K562 (cell line): ENCODE results near the gene DAB1. TPM values are rescaled to one million over a fixed set of nuclear protein-coding genes. Genes with fewer than 3 reads are reported as not detected.

Experiments
- ATAC-seq: fragments of 200-7000 bp; cut with Tn5 transposase; 3 replicates; pipeline ENCODE4 v1.9.1; 2020; ENCODE audit warnings: moderate library complexity
- BruUV-seq: library from RNA; stranded (reverse); fragments of 400-500 nt; replicated peaks from 2 replicates; lab custom pipeline; 2021; lab: Mats Ljungman, UMichigan
- CTCF ChIA-PET: fragments of 300-600 bp; formaldehyde crosslinking; extraction: SDS; loops from one replicate; lab custom pipeline; 2021; ENCODE audit warnings: low intra/inter-chr PET ratio; lab: Yijun Ruan, JAX
- POLR2A ChIA-PET: fragments of 300-600, 350-650 bp; sonication (Branson Sonifier 250); formaldehyde crosslinking; extraction: SDS; loops from one replicate; lab custom pipeline; 2021; ENCODE audit warnings: antibody characterized with exemption, inconsistent platforms; lab: Yijun Ruan, JAX
- DNase-seq, 4 experiments: peaks; one replicate each; pipeline versions ENCODE4 v3.0.0 to v3.0.0-alpha.2; 2011 to 2018; ENCODE audit warnings: low spot score in 3 of 4, mixed read lengths in 3 of 4; ENCODE audit errors: extremely low read depth in 1 of 4
- FAIRE-seq: peaks from 2 replicates; lab custom pipeline; 2011; peaks lifted over from hg19 to GRCh38; lab: Jason Lieb, UNC
- H2AFZ ChIP-seq: 2 replicates; pipeline ENCODE4 v1.6.0; 2011; ENCODE audit warnings: low read depth, low read length, control low read depth, inconsistent platforms
- H3K27ac ChIP-seq: fragments of 200-600 bp; 3 replicates; pipeline ENCODE4 v1.8.0; 2011; ENCODE audit warnings: low read depth, mild to moderate bottlenecking, control low read depth, inconsistent platforms, low read length, moderate library complexity, mixed read lengths; ENCODE audit errors: extremely low read depth
- H3K27me3 ChIP-seq, 2 experiments: fragments of 300-600 bp in 1 of 2; 2 replicates in 1 of 2; 3 replicates in 1 of 2; pipeline versions ENCODE4 v1.6.0 to v1.8.0; 2011; ENCODE audit warnings: inconsistent platforms in 2 of 2, low read length in 2 of 2, mild to moderate bottlenecking in 1 of 2, mixed read lengths in 1 of 2, moderate library complexity in 1 of 2; ENCODE audit not compliant: control insufficient read depth in 2 of 2, insufficient read depth in 2 of 2
- H3K36me3 ChIP-seq: fragments of 300-600 bp; 3 replicates; pipeline ENCODE4 v1.8.0; 2011; ENCODE audit warnings: mild to moderate bottlenecking, low read length, inconsistent platforms; ENCODE audit not compliant: control insufficient read depth, insufficient read depth
- H3K4me1 ChIP-seq, 2 experiments: fragments of 200-600 bp in 1 of 2; replicated peaks in 1 of 2; 2 replicates in 1 of 2; 3 replicates in 1 of 2; pipeline versions ENCODE4 v1.5.1 to v1.8.0; 2011; ENCODE audit warnings: inconsistent platforms in 2 of 2, low read length in 2 of 2, mild to moderate bottlenecking in 1 of 2, mixed read lengths in 1 of 2, moderate library complexity in 1 of 2; ENCODE audit not compliant: control insufficient read depth in 2 of 2, insufficient read depth in 2 of 2
- H3K4me2 ChIP-seq: 2 replicates; pipeline ENCODE4 v1.6.1; 2011; ENCODE audit warnings: low read length, control low read depth, inconsistent platforms, mixed read lengths; ENCODE audit not compliant: insufficient read depth
- H3K4me3 ChIP-seq: fragments of 200-600 bp; sonication (generic), shearing (Covaris generic); 2 replicates; pipeline ENCODE4 v1.5.1; 2016; ENCODE audit warnings: control low read depth, inconsistent platforms
- H3K79me2 ChIP-seq: fragments of 200-600 bp; 3 replicates; pipeline ENCODE4 v1.8.0; 2011; ENCODE audit warnings: low read length, inconsistent platforms; ENCODE audit not compliant: control insufficient read depth, insufficient read depth
- H3K9ac ChIP-seq, 2 experiments: 2 replicates each; pipeline versions ENCODE4 v1.6.0 to v1.6.1; 2011; ENCODE audit warnings: low read depth in 2 of 2, low read length in 2 of 2, control low read depth in 1 of 2, inconsistent platforms in 1 of 2, mild to moderate bottlenecking in 1 of 2, mixed read lengths in 1 of 2; ENCODE audit not compliant: insufficient read depth in 1 of 2
- H3K9me1 ChIP-seq: one replicate; pipeline ENCODE4 v1.6.0; 2011; ENCODE audit warnings: inconsistent platforms, mild to moderate bottlenecking, low read length, moderate library complexity; ENCODE audit not compliant: control insufficient read depth, insufficient read depth
- H3K9me3 ChIP-seq: replicated peaks from 2 replicates; pipeline ENCODE4 v1.5.1; 2011; ENCODE audit warnings: low read depth, low read length, inconsistent platforms; ENCODE audit not compliant: control insufficient read depth, insufficient read depth
- H4K20me1 ChIP-seq: replicated peaks from 2 replicates; pipeline ENCODE4 v1.6.1; 2011; ENCODE audit warnings: low read length, inconsistent platforms, mixed read lengths; ENCODE audit not compliant: control insufficient read depth, insufficient read depth
- GTF3C2 ChIP-seq: IDR thresholded peaks from 3 replicates; pipeline ENCODE4 v1.6.1; 2011; ENCODE audit warnings: borderline replicate concordance, mild to moderate bottlenecking, moderate library complexity; ENCODE audit not compliant: insufficient read length; ENCODE audit errors: extremely low read depth
- NFATC3 ChIP-seq: fragments of 450-650 bp; IDR thresholded peaks from 2 replicates; pipeline ENCODE4 v1.6.1; 2017; ENCODE audit warnings: mild to moderate bottlenecking
- ZNF274 ChIP-seq: IDR thresholded peaks from 2 replicates; pipeline ENCODE4 v1.6.1; 2011; ENCODE audit warnings: low read depth, mild to moderate bottlenecking, low read length, moderate library complexity, borderline replicate concordance
- WGBS: fragments of 100-300 bp; shearing (Covaris generic); methylation state at CpG from one replicate; pipeline ENCODE4 v1.1.6; 2016; ENCODE audit warnings: low coverage, mixed read lengths; ENCODE audit not compliant: insufficient coverage; ENCODE audit errors: missing lambda C conversion rate; 5-methylcytosine and 5-hydroxymethylcytosine counted together
- in situ Hi-C: fragments of 300-500 bp; cut with MboI; formaldehyde crosslinking; loops from 4 replicates; pipeline ENCODE4 v1.15.0; 2018; ENCODE audit warnings: inconsistent platforms, mixed read lengths
- intact Hi-C: fragments of 100-400 bp; cut with micrococcal nuclease; formaldehyde crosslinking; loops from 2 replicates; pipeline ENCODE4 v1.14.2; 2022
- polyA plus RNA-seq, 8 experiments: library from polyadenylated mRNA; depleted of rRNA in 4 of 8; stranded (reverse) in 5 of 8; unstranded in 3 of 8; fragments of >200 nt; fragmentation: Nextera tagmentation in 2 of 8; fragmentation: Illumina TruSeq in 1 of 8; extraction: Ambion mirVana in 2 of 8; extraction: Trizol in 1 of 8; gene quantifications; 2 replicates each; pipeline versions ENCODE4 v1.2.1 to v1.2.3, GENCODE V29; 2011 to 2014; ENCODE audit warnings: inconsistent platforms in 1 of 8, missing spikeins in 1 of 8
- total RNA-seq, 7 experiments: library from RNA; depleted of rRNA in 6 of 7; stranded (reverse); fragments of >200 nt in 6 of 7; fragmentation: Illumina TruSeq in 2 of 7; extraction: Trizol in 2 of 7; gene quantifications; 2 replicates each; pipeline versions ENCODE4 v1.2.1 to v1.2.3, GENCODE V29; 2011 to 2021; ENCODE audit warnings: low replicate concordance in 1 of 7

Gene DAB1
- total and polyA plus RNA-seq, 9 of the 15 experiments (the other 6 are each of a cell fraction or from before 2014, with no cell fraction given), result not detected

GRCh38 chr1:57309630-57310029 lies 114.2 kb downstream of the DAB1 start:
- FAIRE-seq, result no peak
- no peaks in the 10 kb centered on the region for H3K9me3 ChIP-seq
- TF ChIP-seq ZNF274, result no peak
- no peak for TF ChIP-seq GTF3C2
- no peak for TF ChIP-seq NFATC3
- intact Hi-C loops (no loop called here), in situ Hi-C loops (no loop called here)
- 0% methylated on average over 2 of the region's 2 CpGs for WGBS
- CTCF ChIA-PET, result no interaction called here
- no peak overlapping the region for H3K4me2 ChIP-seq
- no peaks in the 10 kb centered on the region for H3K79me2 ChIP-seq
- H3K9ac ChIP-seq, result no peak overlapping the region
- ATAC-seq, result no peak
- H3K4me1 ChIP-seq, result no peaks in the 10 kb centered on the region
- H3K27me3 ChIP-seq, result peaks cover 2 to 6% of the 10 kb centered on the region in 2 experiments; a peak in 1 of 5 replicates
- no peak overlapping the region for H3K4me3 ChIP-seq
- no peaks in the 10 kb centered on the region for H4K20me1 ChIP-seq
- BruUV-seq, result no TSS peak
- H3K9me1 ChIP-seq, result no peaks in the 10 kb centered on the region
- H3K27ac ChIP-seq, result no peak overlapping the region
- DNase-seq, result no peak
- H3K36me3 ChIP-seq, result no peaks in the 10 kb centered on the region
- POLR2A ChIA-PET, result no interaction called here
- H2AFZ ChIP-seq, result no peak overlapping the region
